DMS114 treated with DMSO at 0.1 percent for 48 hours (cell line): ENCODE results near the gene TMEM119.

Source experiments
- DNase-seq: peaks from one replicate; lab custom pipeline; 2025; ENCODE audit not compliant: unreplicated experiment; lab: John Stamatoyannopoulos, UW

Gene TMEM119

DNA sequence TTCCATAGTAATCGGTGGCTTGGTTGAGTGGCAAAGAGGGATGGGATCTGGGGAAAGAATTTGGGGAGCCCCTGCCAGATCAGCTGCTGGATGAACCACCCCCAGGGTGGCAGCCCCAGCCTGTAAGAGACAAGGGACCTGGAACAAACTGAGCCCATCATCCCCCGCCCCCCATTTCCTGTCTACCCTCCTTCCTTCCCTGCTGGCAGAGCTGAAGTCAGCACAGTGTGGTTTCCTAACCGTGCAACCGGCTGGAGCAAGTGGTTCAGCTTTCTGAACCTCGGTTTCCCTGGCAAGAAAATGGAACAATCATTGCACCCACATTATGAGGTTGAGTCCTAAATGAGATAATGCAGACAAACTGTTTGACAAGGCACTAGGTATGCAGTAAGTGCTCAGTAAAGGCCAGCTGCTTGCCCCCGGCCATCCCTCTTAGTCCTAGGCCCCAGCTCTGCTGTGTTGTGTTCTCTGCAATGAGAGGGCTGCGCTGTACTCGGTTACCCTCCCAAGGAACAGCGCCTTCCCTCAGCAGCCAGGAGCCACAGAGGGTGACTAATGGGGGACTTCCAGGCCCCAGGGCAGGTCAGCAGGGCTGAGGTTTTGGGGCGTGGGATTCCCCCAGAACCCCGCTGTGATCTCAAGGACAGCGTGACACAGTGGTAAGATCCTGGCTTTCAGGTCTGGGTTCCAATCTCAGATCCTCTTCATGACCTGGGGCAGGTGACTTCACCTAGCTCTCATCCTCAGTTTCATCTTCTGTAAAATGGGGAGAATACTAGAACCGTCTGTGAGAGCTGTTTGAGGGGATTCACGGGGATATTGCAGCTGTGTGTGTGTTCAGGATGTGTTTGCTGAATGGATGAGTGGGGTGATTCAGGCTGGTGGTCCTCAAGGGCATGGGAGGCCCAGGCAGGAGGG lies 19.3 kb upstream of the TMEM119 start:
- no peak for DNase-seq

DNA sequence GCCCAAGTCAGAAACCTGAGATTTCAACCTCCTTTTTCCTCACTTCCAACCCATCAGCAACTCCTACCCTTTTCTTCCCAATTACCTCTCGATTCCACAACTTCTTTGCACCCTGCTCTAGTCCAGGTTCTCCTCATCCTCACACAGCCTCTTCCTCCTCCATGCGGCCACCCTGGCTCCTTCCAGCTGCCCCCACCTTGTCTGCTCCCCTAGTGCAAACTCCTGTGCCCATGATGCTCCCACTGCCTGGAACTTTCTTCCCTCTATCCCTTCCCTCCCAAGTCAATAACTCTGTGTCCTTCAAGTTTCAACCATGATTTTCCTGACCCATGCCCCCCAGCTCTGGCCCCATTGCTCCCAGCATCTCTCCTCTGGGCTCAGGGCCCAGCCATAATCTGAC lies 18.5 kb upstream of the TMEM119 start:
- DNase-seq: no peak

DNA sequence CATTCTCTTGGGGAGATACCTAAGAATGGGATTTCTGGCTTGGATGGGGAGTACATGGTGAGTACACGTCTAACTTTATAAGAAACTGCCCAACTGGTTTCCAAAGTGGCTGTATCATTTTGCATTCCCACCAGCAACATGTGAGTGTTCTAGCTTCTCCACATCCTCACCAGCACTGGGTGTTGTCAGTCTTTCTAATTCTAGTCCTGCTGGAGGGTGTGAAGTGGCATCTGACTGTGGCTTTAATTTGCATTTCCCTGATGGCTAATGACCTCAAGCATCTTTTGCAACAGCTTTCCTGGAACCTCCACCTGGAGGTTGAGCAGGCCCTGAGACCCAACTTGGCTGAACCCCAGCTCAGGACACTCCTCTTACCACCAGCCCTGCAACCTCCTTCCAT lies 18.0 kb upstream of the TMEM119 start:
- DNase-seq: no peak

- no peak for DNase-seq
Observed at GRCh38 chr12:108614639-108615038, 16.8 kb upstream of the TMEM119 start.

GRCh38 chr12:108614041-108614440 lies 16.2 kb upstream of the TMEM119 start:
- DNase-seq: no peak

DNA sequence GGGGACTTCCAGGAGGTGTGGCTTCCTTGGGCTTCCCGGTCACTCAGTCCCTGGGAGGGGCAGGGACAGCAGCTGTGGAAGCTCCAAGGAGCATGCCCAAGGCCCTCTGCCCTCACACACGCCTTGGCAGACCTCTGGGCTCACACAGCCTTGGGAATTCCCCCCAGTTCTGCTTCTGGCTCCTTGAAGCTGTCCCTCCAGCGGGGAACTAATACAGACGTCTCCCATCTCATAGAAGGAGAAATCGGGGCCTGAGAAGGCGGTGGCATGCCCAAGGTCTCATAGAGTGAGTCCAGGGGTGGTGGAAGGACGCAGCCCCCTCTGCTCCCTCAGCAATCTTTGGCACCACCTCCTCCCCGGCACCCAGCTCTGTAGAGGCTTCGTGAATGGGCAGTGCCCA lies 15.7 kb upstream of the TMEM119 start:
- no peak for DNase-seq

DNA sequence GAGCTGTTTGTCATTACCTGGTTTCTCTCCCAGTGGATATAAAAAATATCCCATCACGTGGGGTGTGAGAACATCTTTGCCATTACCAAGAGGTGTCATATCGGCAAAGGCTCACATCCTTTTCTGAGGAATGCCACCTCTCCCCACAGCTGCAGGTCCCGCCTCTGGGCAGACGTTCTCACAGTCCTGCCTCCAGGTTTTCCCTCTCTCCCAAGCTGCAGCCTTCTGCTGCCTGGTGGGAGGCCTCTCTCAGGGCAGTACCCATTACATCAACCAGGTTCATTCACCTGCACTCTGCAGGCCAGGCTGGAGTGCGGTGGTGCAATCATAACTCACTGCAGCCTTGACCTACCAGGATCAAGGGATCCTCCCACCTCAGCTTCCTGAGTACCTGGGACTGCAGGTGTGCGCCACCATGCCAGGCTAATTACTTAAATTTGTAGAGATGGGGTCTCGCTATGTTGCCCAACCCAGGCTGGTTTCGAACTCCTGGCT lies 15.0 kb upstream of the TMEM119 start:
- DNase-seq: no peak

DNA sequence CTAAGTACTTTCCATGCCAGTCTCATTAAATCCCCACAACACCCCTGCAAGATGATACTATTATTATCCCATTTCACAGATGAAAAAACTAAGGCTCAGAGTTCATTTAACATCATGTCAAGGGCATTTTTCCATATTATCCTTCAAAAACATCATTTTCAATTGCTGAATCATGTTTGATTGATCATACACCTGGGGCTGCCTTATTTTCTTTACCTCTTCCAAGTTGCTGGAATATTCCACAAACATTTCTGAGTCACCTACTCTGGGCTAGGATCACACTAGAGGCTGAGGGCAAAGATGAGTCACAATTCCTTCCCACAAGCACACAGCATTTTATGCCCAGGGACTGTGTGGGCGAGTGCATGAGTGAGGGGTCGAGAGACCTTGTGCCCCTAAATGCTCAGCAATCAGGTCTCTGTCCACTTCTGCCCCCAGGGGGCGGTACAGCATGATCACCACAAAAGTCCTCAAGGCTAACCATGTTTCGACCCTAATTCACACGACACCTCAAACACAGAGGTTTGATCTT lies 14.1 kb upstream of the TMEM119 start:
- DNase-seq: no peak

GRCh38 chr12:108610856-108611605 lies 13.1 kb upstream of the TMEM119 start:
- DNase-seq: no peak

DNA sequence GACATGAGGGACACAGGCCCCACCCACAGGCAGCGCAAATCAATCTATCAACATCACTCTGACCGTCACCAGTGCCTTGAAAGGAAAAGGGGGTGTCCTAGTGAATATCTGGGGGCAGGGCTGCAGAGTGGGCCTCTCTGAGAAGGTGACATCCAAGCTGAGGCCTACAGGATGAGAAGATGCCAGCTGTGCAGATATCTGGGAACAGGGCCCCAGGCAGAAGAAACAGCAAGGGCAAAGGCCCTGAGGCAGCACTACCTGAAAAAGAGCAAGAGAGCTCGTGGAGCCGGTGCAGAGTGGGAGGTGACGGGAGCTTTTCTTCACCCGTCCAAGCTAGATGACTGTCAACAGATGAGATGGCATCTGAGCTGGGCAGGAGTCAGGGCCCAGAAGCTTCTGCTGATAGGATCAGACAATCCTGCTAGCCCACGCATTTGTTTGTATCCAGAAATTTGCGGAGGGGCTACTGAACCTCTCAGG lies 12.5 kb upstream of the TMEM119 start:
- no peak for DNase-seq

DNA sequence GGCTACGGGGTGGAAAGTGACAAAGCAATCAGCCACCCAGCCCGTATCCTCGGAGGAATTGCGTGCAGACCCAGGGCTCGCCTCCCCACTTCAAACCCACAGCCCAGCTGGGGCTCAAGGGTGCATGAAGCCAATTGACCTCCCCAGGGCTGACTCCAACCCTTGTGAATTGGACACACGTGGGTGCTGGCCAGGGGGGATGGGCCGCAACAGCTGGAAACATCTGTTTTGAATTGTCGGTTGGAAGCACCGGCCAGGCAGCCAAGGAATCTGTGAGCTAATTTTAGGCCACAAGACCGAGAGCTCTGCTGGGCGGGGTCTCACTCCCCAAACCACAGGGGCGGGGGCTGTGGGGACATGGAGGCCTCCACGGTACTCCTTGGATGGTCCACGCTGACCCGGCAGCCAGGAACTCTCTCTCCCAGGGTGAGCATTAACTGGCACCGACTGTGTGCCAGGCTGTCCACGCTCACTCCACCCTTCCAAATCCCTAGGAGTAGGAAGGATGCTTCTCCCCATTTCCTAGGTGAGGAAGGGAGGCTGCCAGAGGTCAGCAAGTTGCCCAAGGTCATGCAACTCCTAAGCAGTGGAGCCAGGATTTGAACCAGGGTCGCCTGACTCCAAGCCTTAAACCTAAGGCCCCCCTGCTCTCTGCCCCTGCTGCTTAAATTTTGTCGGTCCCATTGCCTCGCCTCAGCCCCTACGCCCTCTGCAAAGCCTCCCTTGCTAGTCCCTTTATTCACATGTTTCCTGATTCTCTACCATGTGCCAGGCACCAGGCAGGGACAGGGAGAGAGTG lies 11.9 kb upstream of the TMEM119 start:
- no peak for DNase-seq

DNA sequence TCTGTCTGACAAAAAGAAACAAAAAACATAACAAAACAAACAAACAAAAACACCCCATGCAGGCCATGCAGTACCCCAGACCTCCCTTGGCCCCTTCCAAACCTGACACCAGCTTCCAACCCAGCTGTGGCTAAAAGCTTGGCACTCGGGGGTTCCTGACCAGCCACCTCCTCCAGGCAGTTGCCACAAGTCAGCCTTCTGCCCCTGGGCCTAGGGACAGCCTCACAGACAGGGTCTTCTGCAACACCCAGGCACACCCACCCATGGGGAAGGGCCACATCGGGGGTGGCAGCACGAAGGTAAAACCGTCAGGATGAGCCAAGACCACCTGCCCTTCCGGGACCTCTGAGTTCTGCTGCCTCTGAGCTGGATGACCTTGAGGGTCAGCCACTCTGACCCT lies 10.7 kb upstream of the TMEM119 start:
- DNase-seq: no peak

GRCh38 chr12:108607981-108608600 lies 10.2 kb upstream of the TMEM119 start:
- DNase-seq: no peak

- DNase-seq: no peak
Observed at GRCh38 chr12:108606492-108606891, 8.6 kb upstream of the TMEM119 start.

DNA sequence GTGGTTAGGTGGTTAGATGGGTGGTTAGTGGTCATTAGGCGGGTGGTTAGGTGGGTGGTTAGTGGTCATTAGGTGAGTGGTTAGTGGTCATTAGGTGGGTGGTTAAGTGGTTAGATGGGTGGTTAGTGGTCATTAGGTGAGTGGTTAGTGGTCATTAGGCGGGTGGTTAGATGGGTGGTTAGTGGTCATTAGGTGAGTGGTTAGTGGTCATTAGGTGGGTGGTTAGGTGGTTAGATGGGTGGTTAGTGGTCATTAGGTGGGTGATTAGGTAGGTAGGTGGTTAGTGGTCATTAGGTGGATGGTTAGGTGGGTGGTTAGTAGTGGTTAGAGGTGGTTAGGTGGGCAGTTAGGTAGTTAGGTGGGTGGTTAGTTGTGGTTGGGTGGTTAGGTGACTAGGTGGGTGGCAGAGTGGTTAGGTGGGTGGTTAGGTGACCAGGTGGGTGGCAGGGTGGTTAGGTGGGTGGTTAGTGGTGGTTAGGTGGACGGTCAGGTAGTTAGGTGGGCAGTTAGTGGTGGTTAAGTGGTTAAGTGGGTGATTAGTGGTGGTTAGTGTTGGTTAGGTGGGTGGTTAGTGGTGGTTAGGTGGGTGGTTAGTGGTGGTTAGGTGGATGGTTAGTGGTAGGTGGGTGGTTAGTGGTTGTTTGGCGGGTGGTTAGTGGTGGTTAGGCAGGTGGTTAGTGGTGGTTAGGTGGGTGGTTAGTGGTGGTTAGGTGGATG lies 8.0 kb upstream of the TMEM119 start:
- no peak for DNase-seq

DNA sequence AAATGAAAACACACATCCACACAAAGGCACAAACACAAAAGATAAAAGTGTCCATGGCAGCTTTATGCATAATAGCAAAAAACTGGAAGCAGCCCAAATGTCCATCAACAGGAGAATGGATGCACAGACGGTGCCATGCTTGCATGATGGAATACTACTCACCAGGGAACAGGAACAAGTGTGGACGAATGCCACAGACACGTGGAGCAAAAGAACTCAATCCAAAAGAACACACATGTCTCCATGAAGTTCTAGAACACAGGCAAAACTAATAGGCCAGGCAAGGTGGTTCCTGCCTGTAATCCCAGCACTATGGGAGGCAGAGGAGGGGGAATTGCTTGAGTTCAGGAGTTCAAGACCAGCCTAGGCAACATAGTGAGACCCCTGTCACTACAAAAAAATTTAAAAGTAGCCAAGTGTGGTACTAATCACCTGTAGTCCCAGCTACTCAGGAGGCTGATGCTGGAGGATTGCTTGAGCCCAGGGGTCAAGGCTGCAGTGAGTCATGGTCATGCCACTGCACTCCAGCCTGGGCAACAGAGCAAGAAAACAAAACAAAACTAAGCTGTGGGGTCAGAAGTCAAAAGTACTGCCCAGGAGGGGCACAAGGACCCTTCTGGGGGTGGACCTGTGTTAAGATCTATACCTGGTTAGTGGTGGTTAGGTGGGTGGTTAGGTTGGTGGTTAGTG lies 7.3 kb upstream of the TMEM119 start:
- DNase-seq: no peak

DNA sequence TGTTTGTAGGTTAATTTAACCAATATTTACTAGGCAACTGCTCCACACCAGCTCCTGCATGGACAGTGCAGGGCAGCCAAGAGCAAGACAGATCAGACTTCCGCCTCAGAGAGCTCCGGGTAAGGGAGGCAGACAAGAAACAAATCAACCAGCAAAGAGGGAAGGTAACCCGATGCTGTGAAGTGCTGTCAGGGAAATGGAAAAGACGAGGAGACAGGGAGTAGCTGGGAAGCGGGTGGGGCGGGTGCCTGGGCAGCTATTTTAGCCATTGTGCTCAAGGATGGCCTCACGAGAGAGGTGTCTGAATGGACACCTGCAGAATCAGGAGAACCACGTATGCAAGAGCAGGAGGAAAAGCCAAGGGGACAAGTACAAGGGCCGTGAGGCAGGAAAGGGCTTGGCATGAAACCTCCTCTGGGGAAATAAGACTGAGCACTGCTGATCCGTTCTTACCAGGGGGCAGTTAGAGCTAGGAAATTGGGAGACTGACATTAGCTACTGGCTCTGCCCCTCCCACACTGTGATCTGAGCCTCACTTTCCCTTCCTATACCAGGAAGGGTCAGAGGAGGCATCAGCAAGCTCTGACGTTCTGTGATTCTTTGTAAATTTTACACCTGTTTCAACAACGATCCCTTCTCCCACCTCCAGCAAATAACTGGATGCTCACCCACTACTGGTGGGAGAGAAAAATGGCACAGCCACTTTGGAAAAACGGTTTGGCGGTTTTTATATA lies 6.5 kb upstream of the TMEM119 start:
- no peak for DNase-seq

DNA sequence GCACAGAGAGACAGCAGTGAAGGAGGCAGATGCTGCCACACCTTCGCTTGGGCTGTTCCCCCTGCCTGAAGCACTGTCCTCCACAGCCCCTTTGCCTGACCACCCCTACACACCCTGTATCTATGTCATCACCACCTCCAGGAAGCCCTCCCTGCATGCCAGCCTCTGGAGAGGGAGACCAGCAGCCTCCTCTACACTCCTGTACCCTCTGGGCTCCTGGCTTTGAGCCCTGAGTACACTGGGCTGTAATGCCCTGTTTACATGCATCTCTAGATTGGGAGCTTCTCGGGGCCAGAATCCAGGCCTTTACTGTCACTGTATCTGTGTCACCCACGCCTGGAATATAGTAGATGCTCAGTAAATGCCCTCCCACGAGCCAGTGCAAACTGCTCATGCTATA lies 5.9 kb upstream of the TMEM119 start:
- no peak for DNase-seq
